SU-DHL-6 (cell line): ENCODE data around the gene SMURF2.
A peak's percentile ranks its signal among the peaks of the same experiment; 100 is the strongest.

Source experiments
- H2AFZ ChIP-seq: fragments of 200-600 bp; sonication (generic); 2 replicates; pipeline ENCODE4 v1.6.1; 2014; ENCODE audit warnings: low read depth, mild to moderate bottlenecking, moderate library complexity, mixed read lengths, antibody characterized with exemption, low read length; ENCODE audit not compliant: severe bottlenecking
- H3F3A ChIP-seq: fragments of 200-600 bp; shearing (Covaris generic); 2 replicates; pipeline ENCODE4 v1.6.0; 2016; ENCODE audit warnings: antibody characterized with exemption, mild to moderate bottlenecking; ENCODE audit not compliant: insufficient read depth
- H3K27ac ChIP-seq: fragments of 200-600 bp; sonication (generic); 2 replicates; pipeline ENCODE4 v1.5.1; 2016; ENCODE audit warnings: low read depth, mild to moderate bottlenecking, low read length, moderate library complexity, mixed read lengths
- H3K27me3 ChIP-seq: fragments of 200-600 bp; sonication (generic), shearing (Covaris generic); 2 replicates; pipeline ENCODE4 v1.6.0; 2014; ENCODE audit warnings: mild to moderate bottlenecking, low read length
- H3K36me3 ChIP-seq: fragments of 200-600 bp; sonication (generic); 2 replicates; pipeline ENCODE4 v1.6.1; 2014; ENCODE audit warnings: mild to moderate bottlenecking, low read length, mixed read lengths
- H3K4me2 ChIP-seq: fragments of 300-600, 200-600 bp; shearing (Covaris generic), sonication (generic); 2 replicates; pipeline ENCODE4 v1.6.0; 2014; ENCODE audit warnings: low read length, low read depth, mild to moderate bottlenecking; ENCODE audit not compliant: poor library complexity, severe bottlenecking
- H3K4me3 ChIP-seq: fragments of 200-600 bp; sonication (generic); 2 replicates; pipeline ENCODE4 v1.5.1; 2014; ENCODE audit warnings: antibody characterized with exemption, low read length, mild to moderate bottlenecking, mixed read lengths; ENCODE audit not compliant: insufficient read depth, poor library complexity, severe bottlenecking
- H3K79me2 ChIP-seq: fragments of 200-600 bp; sonication (generic); 2 replicates; pipeline ENCODE4 v1.6.1; 2014; ENCODE audit warnings: mild to moderate bottlenecking, low read length, moderate library complexity; ENCODE audit not compliant: insufficient read depth
- H3K9ac ChIP-seq: fragments of 200-600 bp; sonication (generic); 2 replicates; pipeline ENCODE4 v1.7.0; 2014; ENCODE audit warnings: mild to moderate bottlenecking, low read length
- H3K9me2 ChIP-seq: fragments of 200-600 bp; sonication (generic); replicated peaks from 2 replicates; pipeline ENCODE4 v1.6.1; 2014; ENCODE audit warnings: low read length; ENCODE audit not compliant: insufficient read depth
- H3K9me3 ChIP-seq: fragments of 200-600 bp; sonication (generic); 2 replicates; pipeline ENCODE4 v1.6.1; 2014; ENCODE audit warnings: low read length, mixed read lengths; ENCODE audit not compliant: insufficient read depth
- H4K20me1 ChIP-seq: fragments of 200-600 bp; sonication (generic); 2 replicates; pipeline ENCODE4 v1.6.1; 2014; ENCODE audit warnings: low read depth, mild to moderate bottlenecking, antibody characterized with exemption, low read length, moderate library complexity, mixed read lengths
- EZH2phosphoT487 ChIP-seq: fragments of 200-600 bp; sonication (generic), shearing (Covaris generic); conservative IDR thresholded peaks from 2 replicates; pipeline ENCODE4 v1.6.1; 2018; ENCODE audit warnings: mild to moderate bottlenecking, antibody characterized with exemption, low read length, moderate library complexity, mixed read lengths
- TF ChIP-seq, protein P1 (sequence below): fragments of 200-600 bp; sonication (generic); IDR thresholded peaks from one replicate; pipeline ENCODE4 v1.5.1; 2017; ENCODE audit warnings: antibody characterized with exemption, mild to moderate bottlenecking, low read length, moderate library complexity; ENCODE audit not compliant: insufficient read depth, poor library complexity, severe bottlenecking

Gene SMURF2

DNA sequence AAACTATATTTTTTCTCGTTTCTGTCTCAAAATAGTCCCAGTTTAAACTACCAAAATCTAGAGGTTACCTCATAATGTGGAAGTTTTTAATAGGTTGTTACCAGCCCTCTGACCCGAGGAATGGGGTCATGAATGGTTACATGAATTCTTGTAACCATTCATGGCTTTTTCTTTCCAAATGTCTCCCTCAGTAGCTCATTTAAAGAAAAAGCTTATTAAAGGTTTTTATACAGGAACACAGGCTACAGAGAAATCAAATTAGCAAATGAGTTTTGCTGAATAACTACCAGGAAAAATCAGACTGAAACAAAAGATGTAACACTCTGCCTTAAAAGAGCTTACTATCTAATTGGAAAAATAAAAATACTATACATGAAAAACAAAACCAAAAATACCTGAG, 63.4 kb downstream of the SMURF2 start:
- no peaks in the 10 kb centered on the region for H4K20me1 ChIP-seq
- H3K79me2 ChIP-seq: no peaks in the 10 kb centered on the region
- H3F3A ChIP-seq: no peaks in the 10 kb centered on the region
- H2AFZ ChIP-seq: no peak overlapping the region
- no peak for TF ChIP-seq EZH2phosphoT487
- TF ChIP-seq, protein P1, sequence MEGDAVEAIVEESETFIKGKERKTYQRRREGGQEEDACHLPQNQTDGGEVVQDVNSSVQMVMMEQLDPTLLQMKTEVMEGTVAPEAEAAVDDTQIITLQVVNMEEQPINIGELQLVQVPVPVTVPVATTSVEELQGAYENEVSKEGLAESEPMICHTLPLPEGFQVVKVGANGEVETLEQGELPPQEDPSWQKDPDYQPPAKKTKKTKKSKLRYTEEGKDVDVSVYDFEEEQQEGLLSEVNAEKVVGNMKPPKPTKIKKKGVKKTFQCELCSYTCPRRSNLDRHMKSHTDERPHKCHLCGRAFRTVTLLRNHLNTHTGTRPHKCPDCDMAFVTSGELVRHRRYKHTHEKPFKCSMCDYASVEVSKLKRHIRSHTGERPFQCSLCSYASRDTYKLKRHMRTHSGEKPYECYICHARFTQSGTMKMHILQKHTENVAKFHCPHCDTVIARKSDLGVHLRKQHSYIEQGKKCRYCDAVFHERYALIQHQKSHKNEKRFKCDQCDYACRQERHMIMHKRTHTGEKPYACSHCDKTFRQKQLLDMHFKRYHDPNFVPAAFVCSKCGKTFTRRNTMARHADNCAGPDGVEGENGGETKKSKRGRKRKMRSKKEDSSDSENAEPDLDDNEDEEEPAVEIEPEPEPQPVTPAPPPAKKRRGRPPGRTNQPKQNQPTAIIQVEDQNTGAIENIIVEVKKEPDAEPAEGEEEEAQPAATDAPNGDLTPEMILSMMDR: no peak
- no peaks in the 10 kb centered on the region for H3K9me3 ChIP-seq
- H3K36me3 ChIP-seq: no peaks in the 10 kb centered on the region; the same call in 1 of the 2 replicates
- H3K27ac ChIP-seq: no peak overlapping the region
- H3K4me3 ChIP-seq: no peak overlapping the region
- H3K9me2 ChIP-seq: no peaks in the 10 kb centered on the region
- no peaks in the 10 kb centered on the region for H3K27me3 ChIP-seq
- peak overlapping the region; percentile 47 for H3K4me2 ChIP-seq
- H3K9ac ChIP-seq: peak overlapping the region; percentile 31; the same call in 1 of the 2 replicates

DNA sequence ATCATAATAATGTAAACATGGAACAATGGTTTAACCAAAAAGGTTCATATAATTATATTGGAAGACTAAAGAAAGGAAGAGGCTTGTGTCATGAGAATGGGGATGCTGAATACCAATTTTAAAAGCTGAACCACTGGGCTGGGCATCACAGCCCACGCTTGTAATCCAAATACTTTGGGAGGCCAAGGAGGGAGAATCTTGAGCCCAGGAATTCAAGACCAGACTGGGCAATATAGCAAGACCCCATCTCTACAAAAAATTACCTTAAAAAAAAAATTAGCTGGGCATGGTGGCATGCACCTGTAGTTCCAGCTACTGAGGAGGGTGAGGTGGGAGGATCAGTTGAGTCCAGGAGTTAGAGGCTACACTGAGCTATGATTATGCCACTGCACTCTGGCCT, 65.1 kb downstream of the SMURF2 start:
- no peaks in the 10 kb centered on the region for H3K9me3 ChIP-seq
- no peak overlapping the region for H3K4me3 ChIP-seq
- no peaks in the 10 kb centered on the region for H3K9me2 ChIP-seq
- H3K27ac ChIP-seq: no peak overlapping the region
- no peaks in the 10 kb centered on the region for H3F3A ChIP-seq
- TF ChIP-seq, protein P1: no peak
- no peak for TF ChIP-seq EZH2phosphoT487
- H3K27me3 ChIP-seq: no peaks in the 10 kb centered on the region
- H4K20me1 ChIP-seq: no peaks in the 10 kb centered on the region
- H3K9ac ChIP-seq: no peak overlapping the region
- H3K79me2 ChIP-seq: no peaks in the 10 kb centered on the region
- H3K4me2 ChIP-seq: no peak overlapping the region
- no peak overlapping the region for H2AFZ ChIP-seq
- peaks cover 6% of the 10 kb centered on the region; the same call in 1 of the 2 replicates for H3K36me3 ChIP-seq

GRCh38 chr17:64596439-64596838, 65.7 kb downstream of the SMURF2 start:
- no peak overlapping the region for H3K4me3 ChIP-seq
- H3K9me2 ChIP-seq: no peaks in the 10 kb centered on the region
- no peak for TF ChIP-seq EZH2phosphoT487
- no peak overlapping the region for H3K27ac ChIP-seq
- no peak overlapping the region for H3K4me2 ChIP-seq
- H3K9me3 ChIP-seq: no peaks in the 10 kb centered on the region
- no peaks in the 10 kb centered on the region for H4K20me1 ChIP-seq
- no peaks in the 10 kb centered on the region for H3K27me3 ChIP-seq
- peaks cover 6% of the 10 kb centered on the region; the same call in 1 of the 2 replicates for H3K36me3 ChIP-seq
- no peaks in the 10 kb centered on the region for H3F3A ChIP-seq
- no peaks in the 10 kb centered on the region for H3K79me2 ChIP-seq
- H3K9ac ChIP-seq: no peak overlapping the region
- H2AFZ ChIP-seq: no peak overlapping the region

GRCh38 chr17:64591944-64592343, 70.2 kb downstream of the SMURF2 start:
- Histone ChIP-seq H3K9ac (no peak overlapping the region), H3K9me3 (no peaks in the 10 kb centered on the region), H3K27me3 (no peaks in the 10 kb centered on the region), H3K27ac (no peak overlapping the region), H3K79me2 (no peaks in the 10 kb centered on the region), H3K4me3 (no peak overlapping the region), H3K4me2 (no peak overlapping the region), H3K9me2 (no peaks in the 10 kb centered on the region), H3K36me3 (peaks cover 6% of the 10 kb centered on the region; the same call in 1 of the 2 replicates), H3F3A (no peaks in the 10 kb centered on the region), H4K20me1 (no peaks in the 10 kb centered on the region), H2AFZ (no peak overlapping the region)
- no peak for TF ChIP-seq EZH2phosphoT487
- TF ChIP-seq, protein P1: no peak
